ENCODE data around the gene AGXT2.

The AGXT2 gene

DNA sequence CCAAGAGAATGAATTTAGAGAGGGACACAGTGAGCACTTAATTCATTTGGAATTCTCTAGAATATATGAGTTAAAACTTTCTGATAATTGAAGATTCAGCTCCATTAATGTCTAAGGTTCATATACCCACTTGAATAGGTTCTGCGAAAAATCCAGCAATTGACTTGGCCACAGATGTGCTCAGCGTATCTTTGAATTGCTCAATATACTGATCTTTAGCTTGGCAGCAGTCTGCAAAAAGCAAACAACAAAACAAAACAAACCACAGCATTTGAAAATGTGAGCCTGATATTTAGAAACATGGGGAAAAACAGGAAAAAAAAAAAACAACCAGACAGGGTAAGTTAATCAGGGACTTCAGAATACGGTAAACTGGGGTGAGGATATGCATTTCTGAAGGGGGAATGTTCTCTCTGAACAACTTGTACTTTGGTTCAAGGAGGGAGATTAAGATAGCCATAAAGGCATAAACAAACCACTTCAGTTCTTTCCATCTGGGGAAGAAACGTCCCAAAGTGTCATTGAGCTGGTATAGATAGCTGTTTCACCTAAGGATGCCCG is 21.4 kb downstream of the AGXT2 start:
- Histone ChIP-seq H3K36me3 (no peaks in the 10 kb centered on the region), H3K27ac (no peak overlapping the region), H3K9me3 (ENCODE audit: severe bottlenecking) (peaks cover 7% of the 10 kb centered on the region), H3K27me3 (ENCODE audit: insufficient read depth, low read depth, severe bottlenecking) (peaks cover 78% of the 10 kb centered on the region), H3K4me3 (ENCODE audit: low read depth, low read length) (no peak overlapping the region)
- no peak for TF ChIP-seq CTCF (IDR thresholded peaks at IDR 0.05; ENCODE audit: low read depth, low read length)
- DNase-seq = no peak

DNA sequence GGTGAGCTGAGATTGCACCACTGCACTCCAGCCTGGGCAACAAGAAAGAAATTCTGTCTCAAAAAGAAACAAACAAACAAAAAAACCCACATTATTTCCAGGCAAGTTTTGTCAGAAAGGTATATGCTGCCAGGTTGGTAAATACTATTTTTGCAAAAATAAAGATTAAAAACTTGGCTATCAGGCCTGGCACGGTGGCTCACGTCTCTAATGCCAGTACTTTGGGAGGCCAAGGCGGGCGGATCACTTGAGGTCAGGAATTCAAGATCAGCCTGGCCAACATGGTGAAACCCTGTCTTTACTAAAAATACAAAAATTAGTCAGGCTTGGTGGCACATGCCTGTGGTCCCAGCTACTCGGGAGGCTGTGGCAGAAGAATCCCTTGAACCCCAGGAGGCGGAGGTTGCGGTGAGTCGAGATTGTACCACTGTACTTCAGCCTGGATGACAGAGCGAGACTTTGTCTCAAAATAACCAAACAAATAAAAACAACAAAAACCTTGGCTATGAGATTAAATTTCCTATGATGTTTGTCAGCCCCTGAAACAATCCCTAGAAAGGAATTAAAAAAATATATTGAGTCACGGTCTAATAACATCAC is 22.7 kb downstream of the AGXT2 start:
- no peaks in the 10 kb centered on the region for H3K36me3 ChIP-seq
- H3K9me3 ChIP-seq (ENCODE audit: severe bottlenecking) = peaks cover 14% of the 10 kb centered on the region
- TF ChIP-seq CTCF (IDR thresholded peaks at IDR 0.05; ENCODE audit: low read depth, low read length) = no peak

GRCh38 chr5:35023391-35024178 is 24.2 kb downstream of the AGXT2 start:
- Histone ChIP-seq H3K36me3 (no peaks in the 10 kb centered on the region), H3K27ac (no peak overlapping the region), H3K27me3 (ENCODE audit: insufficient read depth, low read depth, severe bottlenecking) (peaks cover 50% of the 10 kb centered on the region), H3K4me3 (ENCODE audit: low read depth, low read length) (no peak overlapping the region), H3K9me3 (ENCODE audit: severe bottlenecking) (peaks cover 14% of the 10 kb centered on the region)
- no peak for TF ChIP-seq CTCF (IDR thresholded peaks at IDR 0.05; ENCODE audit: low read depth, low read length)
- DNase-seq = no peak

More for the DNA sequence above, 22.7 kb downstream of the AGXT2 start:
- Histone ChIP-seq H3K4me3 (ENCODE audit: low read depth, low read length) (no peak overlapping the region), H3K27me3 (ENCODE audit: insufficient read depth, low read depth, severe bottlenecking) (peaks cover 64% of the 10 kb centered on the region), H3K27ac (no peak overlapping the region)
- DNase-seq = no peak

DNA sequence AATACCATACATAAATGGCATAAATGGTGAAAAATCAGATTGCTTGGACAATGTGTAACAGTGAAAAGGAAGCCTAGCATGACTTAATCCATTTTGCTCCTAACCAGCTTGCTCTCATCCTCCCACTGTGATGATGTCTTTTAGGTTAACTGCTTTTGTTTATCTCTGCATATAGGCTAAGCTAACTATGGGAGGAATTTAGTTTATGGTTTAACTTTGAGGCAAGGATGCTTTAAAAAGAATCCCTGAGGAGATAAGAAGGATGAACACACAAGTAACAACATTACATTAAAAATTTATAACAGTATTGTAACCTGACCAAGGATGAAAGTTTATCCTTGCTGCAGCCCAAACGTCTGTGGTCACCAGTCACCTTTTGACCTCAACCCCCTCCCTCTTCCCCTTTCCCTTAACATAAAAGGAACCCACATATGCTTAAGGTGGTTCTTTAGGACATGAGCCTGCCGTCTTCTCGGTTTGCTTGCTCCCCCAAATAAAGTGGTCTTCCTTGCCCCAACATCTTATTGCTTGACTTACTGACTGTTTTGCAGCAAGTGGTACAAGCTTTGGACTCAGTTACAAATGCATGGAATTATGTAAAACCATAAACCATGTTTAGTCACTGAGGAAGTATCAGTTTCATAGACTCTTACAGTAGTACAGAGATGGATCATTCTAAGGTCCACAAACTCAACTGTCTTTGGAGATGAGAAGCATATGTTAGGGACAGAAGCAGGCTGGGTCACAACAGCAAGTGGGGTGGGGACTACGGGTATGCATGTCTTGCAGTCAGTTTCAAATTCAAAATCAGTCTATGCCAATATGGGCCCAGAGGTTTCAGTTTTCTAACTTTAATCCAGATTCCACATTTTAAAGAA is 31.3 kb downstream of the AGXT2 start:
- DNase-seq = no peak
- Histone ChIP-seq H3K4me3 (ENCODE audit: low read depth, low read length) (no peak overlapping the region), H3K36me3 (no peaks in the 10 kb centered on the region), H3K27ac (no peak overlapping the region), H3K27me3 (ENCODE audit: insufficient read depth, low read depth, severe bottlenecking) (peaks cover 37% of the 10 kb centered on the region), H3K9me3 (ENCODE audit: severe bottlenecking) (peaks cover 11% of the 10 kb centered on the region)
- no peak for TF ChIP-seq CTCF (IDR thresholded peaks at IDR 0.05; ENCODE audit: low read depth, low read length)

- no peaks in the 10 kb centered on the region for H3K36me3 ChIP-seq
- H3K27ac ChIP-seq = no peak overlapping the region
- H3K27me3 ChIP-seq (ENCODE audit: insufficient read depth, low read depth, severe bottlenecking) = peaks cover 40% of the 10 kb centered on the region
- no peak overlapping the region for H3K4me3 ChIP-seq (ENCODE audit: low read depth, low read length)
- H3K9me3 ChIP-seq (ENCODE audit: severe bottlenecking) = peaks cover 5% of the 10 kb centered on the region
- no peak for DNase-seq
- no peak for TF ChIP-seq CTCF (IDR thresholded peaks at IDR 0.05; ENCODE audit: low read depth, low read length)
Observed at GRCh38 chr5:35015063-35015462, 32.7 kb downstream of the AGXT2 start.
